MM.1S (cell line): ENCODE data around the gene RNASE7.
"Not testable (repeated sequence)": the region's sequence is repeated elsewhere in the genome, so short reads cannot be mapped to it uniquely, and the experiment has no call there.

Experiments
- DNase-seq: peaks from one replicate; pipeline ENCODE4 v3.0.0-alpha.2; 2015
- H2AFZ ChIP-seq: fragments of 300-600 bp; sonication (generic); 2 replicates; pipeline ENCODE4 v1.6.0; 2016; ENCODE audit warnings: antibody characterized with exemption, low read length
- H3F3A ChIP-seq: fragments of 300-600 bp; sonication (generic); 2 replicates; pipeline ENCODE4 v1.6.1; 2016; ENCODE audit warnings: mild to moderate bottlenecking, antibody characterized with exemption, low read length, moderate library complexity, mixed read lengths; ENCODE audit not compliant: insufficient read depth
- H3K27ac ChIP-seq: fragments of 300-600 bp; sonication (generic); 2 replicates; pipeline ENCODE4 v1.5.1; 2016; ENCODE audit warnings: mild to moderate bottlenecking, low read length
- H3K27me3 ChIP-seq: fragments of 300-600 bp; sonication (generic); replicated peaks from 2 replicates; pipeline ENCODE4 v1.6.0; 2016; ENCODE audit warnings: low read length; ENCODE audit not compliant: insufficient read depth
- H3K36me3 ChIP-seq: fragments of 300-600 bp; sonication (generic); replicated peaks from 2 replicates; pipeline ENCODE4 v1.6.1; 2016; ENCODE audit warnings: mild to moderate bottlenecking, low read length, mixed read lengths; ENCODE audit not compliant: insufficient read depth
- H3K4me1 ChIP-seq: fragments of 300-600 bp; sonication (generic); 2 replicates; pipeline ENCODE4 v1.6.1; 2016; ENCODE audit warnings: low read length, mixed read lengths
- H3K4me2 ChIP-seq: fragments of 300-600 bp; sonication (generic); 2 replicates; pipeline ENCODE4 v1.6.0; 2016; ENCODE audit warnings: low read depth, low read length
- H3K4me3 ChIP-seq: fragments of 300-600 bp; sonication (generic); 2 replicates; pipeline ENCODE4 v1.5.1; 2016; ENCODE audit warnings: low read length, mixed read lengths
- H3K79me2 ChIP-seq: fragments of 300-600 bp; sonication (generic); 2 replicates; pipeline ENCODE4 v1.6.1; 2016; ENCODE audit warnings: mixed run types, low read length, mixed read lengths
- H3K9ac ChIP-seq: fragments of 300-600 bp; sonication (generic); 2 replicates; pipeline ENCODE4 v1.6.1; 2016; ENCODE audit warnings: low read length, mixed read lengths
- H3K9me2 ChIP-seq: fragments of 300-600 bp; sonication (generic); replicated peaks from 2 replicates; pipeline ENCODE4 v1.6.1; 2016; ENCODE audit warnings: mild to moderate bottlenecking, low read length, mixed read lengths; ENCODE audit not compliant: insufficient read depth
- H3K9me3 ChIP-seq: fragments of 300-600 bp; sonication (generic); replicated peaks from 2 replicates; pipeline ENCODE4 v1.6.1; 2016; ENCODE audit warnings: mild to moderate bottlenecking, low read length, mixed read lengths; ENCODE audit not compliant: insufficient read depth
- H4K20me1 ChIP-seq: fragments of 300-600 bp; sonication (generic); 2 replicates; pipeline ENCODE4 v1.6.1; 2016; ENCODE audit warnings: mild to moderate bottlenecking, low read length, moderate library complexity, mixed read lengths; ENCODE audit not compliant: insufficient read depth
- CTCF ChIP-seq: fragments of 300-600 bp; sonication (generic); IDR thresholded peaks from 2 replicates; pipeline ENCODE4 v1.5.1; 2016; ENCODE audit warnings: antibody characterized with exemption, low read length, mixed read lengths
- EZH2 ChIP-seq: fragments of 300-600 bp; sonication (generic); optimal IDR thresholded peaks from 2 replicates; pipeline ENCODE3; 2017; ENCODE audit warnings: low read depth, mild to moderate bottlenecking, antibody characterized with exemption, low read length, mixed read lengths
- EZH2phosphoT487 ChIP-seq: fragments of 300-600 bp; sonication (generic); IDR thresholded peaks from 2 replicates; pipeline ENCODE4 v1.6.1; 2018; ENCODE audit warnings: antibody characterized with exemption, low read length

The RNASE7 gene

DNA sequence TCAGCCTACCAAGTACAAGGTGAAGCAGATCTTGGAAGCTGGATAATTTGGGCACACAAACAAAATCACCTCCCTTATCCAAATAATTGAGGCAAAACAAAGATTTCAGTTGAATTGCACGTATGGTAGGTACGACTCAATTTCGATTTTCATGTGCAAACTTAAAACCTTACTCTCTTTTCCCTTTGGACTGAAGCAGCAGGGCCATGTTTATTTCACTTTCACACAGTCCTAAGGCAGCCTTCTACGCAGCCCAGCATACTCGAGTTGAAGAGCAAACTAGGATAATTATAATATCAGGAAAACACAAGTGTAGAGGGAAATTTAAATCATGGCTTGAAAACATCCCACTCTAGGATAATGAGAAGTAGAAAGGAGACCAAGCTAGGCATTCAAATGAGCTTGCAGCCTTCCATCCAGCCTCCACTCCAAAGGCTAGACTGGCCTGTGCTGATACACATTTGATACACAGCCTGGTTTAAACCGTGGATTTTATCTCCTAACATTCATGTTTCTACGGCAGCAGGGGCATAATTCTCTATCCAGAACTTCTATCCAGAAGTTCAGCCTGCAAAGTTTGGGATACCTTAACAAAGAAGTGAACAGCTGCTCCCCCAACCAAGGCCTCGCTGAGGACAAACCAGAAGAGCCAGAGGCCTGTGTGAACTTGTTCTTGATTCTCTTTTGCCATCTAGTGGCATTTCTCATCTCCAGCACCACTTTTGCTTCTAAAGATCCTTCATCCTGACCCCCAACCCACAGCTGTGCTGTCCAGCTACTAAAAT lies 2.4 kb upstream of the RNASE7 start:
- no peaks in the 10 kb centered on the region for H3K4me1 ChIP-seq
- no peaks in the 10 kb centered on the region for H3K9me2 ChIP-seq
- no peaks in the 10 kb centered on the region for H3K27me3 ChIP-seq
- DNase-seq: peak; percentile 27
- H3K4me2 ChIP-seq: no peak overlapping the region
- H3K79me2 ChIP-seq: no peaks in the 10 kb centered on the region
- H3K9me3 ChIP-seq: no peaks in the 10 kb centered on the region
- H3F3A ChIP-seq: no peaks in the 10 kb centered on the region
- H3K36me3 ChIP-seq: no peaks in the 10 kb centered on the region
- TF ChIP-seq CTCF: peak; percentile 42
- TF ChIP-seq EZH2: no peak
- TF ChIP-seq EZH2phosphoT487: no peak
- no peak overlapping the region for H3K4me3 ChIP-seq
- no peak overlapping the region for H3K27ac ChIP-seq
- H2AFZ ChIP-seq: no peak overlapping the region
- no peak overlapping the region for H3K9ac ChIP-seq
- H4K20me1 ChIP-seq: no peaks in the 10 kb centered on the region

GRCh38 chr14:21040370-21040925 lies 1.7 kb upstream of the RNASE7 start:
- Histone ChIP-seq H3K4me2 (no peak overlapping the region), H3K27me3 (no peaks in the 10 kb centered on the region), H3K36me3 (no peaks in the 10 kb centered on the region), H2AFZ (no peak overlapping the region), H3K27ac (no peak overlapping the region), H3K4me1 (no peaks in the 10 kb centered on the region), H3K9ac (no peak overlapping the region), H3K9me2 (no peaks in the 10 kb centered on the region), H3F3A (no peaks in the 10 kb centered on the region), H3K79me2 (no peaks in the 10 kb centered on the region), H3K9me3 (no peaks in the 10 kb centered on the region), H4K20me1 (no peaks in the 10 kb centered on the region), H3K4me3 (no peak overlapping the region)
- no peak for TF ChIP-seq EZH2
- DNase-seq: no peak

DNA sequence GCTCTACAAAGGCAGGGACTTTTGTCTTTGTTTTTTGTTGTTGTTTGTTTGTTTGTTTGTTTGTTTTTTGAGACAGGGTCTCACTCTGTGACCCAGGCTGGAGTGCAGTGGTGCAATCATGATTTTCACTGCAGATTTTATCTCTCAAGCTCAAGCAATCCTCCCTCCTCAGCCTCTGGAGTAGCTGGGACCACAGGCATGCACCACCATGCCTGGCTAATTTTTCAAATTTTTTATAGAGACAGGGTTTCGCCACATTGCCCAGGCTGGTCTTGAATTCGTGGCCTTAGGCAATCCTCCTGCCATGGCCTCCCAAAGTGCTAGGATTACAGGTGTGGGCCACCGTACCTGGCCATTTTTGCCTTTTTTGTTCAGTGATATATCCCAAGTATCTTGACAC lies 1.2 kb upstream of the RNASE7 start:
- not testable (repeated sequence) for H2AFZ ChIP-seq, H4K20me1 ChIP-seq, H3K79me2 ChIP-seq, H3K9me3 ChIP-seq, H3K4me2 ChIP-seq, H3K4me1 ChIP-seq, H3K9me2 ChIP-seq, H3K4me3 ChIP-seq, H3K9ac ChIP-seq, H3F3A ChIP-seq, H3K27ac ChIP-seq, H3K36me3 ChIP-seq, DNase-seq, H3K27me3 ChIP-seq

- no peak overlapping the region for H3K4me2 ChIP-seq
- H3K9me3 ChIP-seq: no peaks in the 10 kb centered on the region
- H4K20me1 ChIP-seq: no peaks in the 10 kb centered on the region
- H2AFZ ChIP-seq: no peak overlapping the region
- H3F3A ChIP-seq: no peaks in the 10 kb centered on the region
- H3K4me1 ChIP-seq: no peaks in the 10 kb centered on the region
- H3K9me2 ChIP-seq: no peaks in the 10 kb centered on the region
- H3K4me3 ChIP-seq: no peak overlapping the region
- H3K9ac ChIP-seq: no peak overlapping the region
- no peak for TF ChIP-seq CTCF
- no peak for TF ChIP-seq EZH2
- TF ChIP-seq EZH2phosphoT487: no peak
- DNase-seq: no peak
- H3K79me2 ChIP-seq: no peaks in the 10 kb centered on the region
- no peak overlapping the region for H3K27ac ChIP-seq
- no peaks in the 10 kb centered on the region for H3K27me3 ChIP-seq
- H3K36me3 ChIP-seq: no peaks in the 10 kb centered on the region
Measured at GRCh38 chr14:21042918-21043317, 756 bp downstream of the RNASE7 start.
